Measurements from ENCODE around the gene COL2A1.
"Not testable (repeated sequence)": the region's sequence is repeated elsewhere in the genome, so short reads cannot be mapped to it uniquely, and the experiment has no call there.

Gene COL2A1

DNA sequence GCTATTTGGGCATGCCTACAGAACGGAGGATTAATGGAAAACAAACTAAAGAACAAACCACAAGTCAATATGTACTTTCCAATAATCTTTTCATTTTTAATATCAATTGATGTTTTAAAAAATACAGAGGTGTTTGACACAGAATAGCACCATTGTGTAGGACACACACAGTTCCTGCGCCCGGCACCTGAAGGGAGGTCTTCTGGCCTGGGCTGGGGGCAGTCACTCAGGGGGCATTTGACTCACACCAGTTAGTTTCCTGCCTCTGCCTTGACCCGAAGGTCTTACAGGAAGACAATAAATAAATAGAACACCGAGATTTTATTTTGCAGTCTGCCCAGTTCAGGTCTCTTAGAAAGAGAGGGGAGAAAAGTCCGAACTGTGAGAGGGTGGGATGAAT lies 31.4 kb downstream of the COL2A1 start:
- DNase-seq = no peak

DNA sequence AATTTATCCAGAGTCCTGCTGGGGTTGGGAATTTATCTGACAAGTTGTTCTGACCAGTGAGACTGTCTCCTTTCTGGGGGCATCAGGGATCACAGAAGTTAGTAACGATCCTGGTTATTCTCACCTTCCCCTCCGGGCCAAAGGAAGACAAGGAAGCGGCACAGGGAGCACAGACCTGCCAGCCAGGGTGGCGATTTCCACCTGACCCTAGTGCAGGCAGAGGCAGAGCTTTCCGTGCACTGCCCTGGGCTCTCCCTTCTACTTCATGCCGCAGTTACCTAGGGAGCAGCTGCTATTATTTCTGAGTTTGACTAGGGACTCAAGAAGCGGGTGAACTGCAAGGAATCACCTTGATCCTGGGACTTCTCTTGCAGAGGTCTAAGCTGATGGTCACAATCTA lies 33.4 kb downstream of the COL2A1 start:
- DNase-seq = no peak

DNA sequence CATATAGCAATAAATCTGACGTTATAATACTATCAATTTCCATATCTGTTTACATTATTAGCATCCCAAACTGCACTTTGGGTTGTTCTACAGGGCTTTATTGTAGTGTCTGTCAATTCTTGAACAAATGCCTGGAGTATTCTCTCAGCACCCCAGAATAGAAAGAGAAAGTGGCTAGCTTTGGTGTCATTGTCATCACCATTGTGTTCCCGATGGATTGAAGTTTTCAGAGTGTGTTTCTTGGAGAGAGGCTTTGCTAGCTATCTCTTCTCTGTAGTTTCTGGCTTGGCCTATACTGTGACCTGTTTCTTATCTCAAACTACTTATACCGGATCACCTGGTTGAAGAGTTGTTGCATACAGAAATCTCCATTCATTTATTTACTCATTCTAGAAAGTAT lies 34.4 kb downstream of the COL2A1 start:
- no peak for DNase-seq

DNA sequence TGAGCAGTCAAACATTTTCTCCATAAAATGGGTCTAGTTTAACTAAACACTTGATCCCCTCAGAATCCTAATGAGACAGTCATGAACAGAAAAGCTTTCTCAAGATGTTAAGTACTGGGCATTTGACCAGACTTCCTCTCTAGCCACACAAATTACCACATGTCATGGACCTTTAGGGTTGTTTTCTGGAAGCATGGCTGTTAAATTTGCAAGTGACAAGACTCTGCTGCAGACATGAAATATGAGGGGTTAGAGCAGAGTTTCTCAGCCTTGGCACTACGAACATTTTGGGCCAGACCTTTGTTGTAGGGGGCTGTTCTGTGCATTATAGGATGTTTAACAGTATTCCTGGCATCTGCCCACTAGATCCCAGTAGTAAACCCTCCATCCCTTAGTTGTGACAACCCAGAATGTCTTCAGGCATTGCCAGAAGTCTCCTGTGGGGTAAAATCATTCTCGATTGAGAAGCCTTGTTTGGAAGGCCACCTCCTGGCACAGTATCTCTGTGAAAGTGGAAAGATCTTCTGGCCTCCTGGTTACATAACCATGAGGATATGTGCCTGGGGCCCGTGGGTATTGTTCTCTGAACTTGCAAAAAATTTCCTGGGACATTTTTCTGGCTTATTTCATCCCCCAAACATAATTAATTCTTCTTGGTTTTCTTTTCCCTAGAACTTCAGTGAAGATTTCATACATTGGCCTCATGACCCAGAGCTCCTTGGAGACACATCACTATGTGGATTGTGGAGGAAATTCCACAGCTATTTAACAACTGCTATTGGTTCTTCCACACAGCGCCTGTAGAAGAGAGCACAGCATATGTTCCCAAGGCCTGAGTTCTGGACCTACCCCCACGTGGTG lies 36.6 kb downstream of the COL2A1 start:
- DNase-seq = no peak

DNA sequence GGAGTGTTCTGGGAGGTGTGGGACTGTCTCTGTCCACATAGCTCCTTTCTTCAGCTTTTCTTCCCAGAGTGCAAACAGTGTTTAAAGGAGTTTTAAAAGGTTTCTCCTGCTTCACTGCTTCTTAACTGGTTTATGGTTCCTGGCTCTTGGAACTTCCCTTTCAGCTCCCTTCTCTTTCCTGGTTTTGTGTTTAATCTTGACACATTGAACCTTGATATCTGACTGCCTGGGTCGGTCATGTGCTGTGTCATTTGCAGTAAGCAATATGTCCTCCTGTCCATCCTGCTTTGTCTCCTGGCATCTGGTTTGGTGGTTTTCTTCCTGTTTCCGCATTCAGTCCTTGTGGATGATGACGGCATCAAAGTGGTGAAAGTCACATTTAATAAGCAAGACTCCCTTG lies 38.7 kb downstream of the COL2A1 start:
- DNase-seq = no peak

DNA sequence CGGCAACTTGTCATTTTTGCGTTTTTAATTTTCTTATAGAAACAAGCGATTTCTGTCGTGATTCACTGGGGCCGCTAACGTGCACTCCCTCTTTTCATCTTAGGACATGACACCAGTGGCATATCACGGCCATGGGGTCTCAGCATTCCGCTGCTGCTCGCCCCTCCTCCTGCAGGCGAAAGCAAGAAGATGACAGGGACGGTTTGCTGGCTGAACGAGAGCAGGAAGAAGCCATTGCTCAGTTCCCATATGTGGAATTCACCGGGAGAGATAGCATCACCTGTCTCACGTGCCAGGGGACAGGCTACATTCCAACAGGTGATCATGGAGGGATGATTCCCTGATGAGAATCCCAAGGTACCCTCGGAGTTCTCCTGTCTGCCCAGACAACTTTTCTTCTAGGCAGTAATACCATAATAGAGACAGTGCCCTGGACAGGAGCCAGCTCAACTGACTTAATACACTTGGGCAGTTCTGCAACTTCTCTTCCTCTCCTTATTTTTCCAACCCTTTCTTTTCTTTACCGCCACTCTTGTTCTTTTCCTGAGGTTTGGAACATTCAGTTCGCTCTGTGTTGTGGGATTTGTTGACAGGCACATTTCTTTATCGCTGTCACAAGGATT lies 40.1 kb downstream of the COL2A1 start:
- DNase-seq = no peak

DNA sequence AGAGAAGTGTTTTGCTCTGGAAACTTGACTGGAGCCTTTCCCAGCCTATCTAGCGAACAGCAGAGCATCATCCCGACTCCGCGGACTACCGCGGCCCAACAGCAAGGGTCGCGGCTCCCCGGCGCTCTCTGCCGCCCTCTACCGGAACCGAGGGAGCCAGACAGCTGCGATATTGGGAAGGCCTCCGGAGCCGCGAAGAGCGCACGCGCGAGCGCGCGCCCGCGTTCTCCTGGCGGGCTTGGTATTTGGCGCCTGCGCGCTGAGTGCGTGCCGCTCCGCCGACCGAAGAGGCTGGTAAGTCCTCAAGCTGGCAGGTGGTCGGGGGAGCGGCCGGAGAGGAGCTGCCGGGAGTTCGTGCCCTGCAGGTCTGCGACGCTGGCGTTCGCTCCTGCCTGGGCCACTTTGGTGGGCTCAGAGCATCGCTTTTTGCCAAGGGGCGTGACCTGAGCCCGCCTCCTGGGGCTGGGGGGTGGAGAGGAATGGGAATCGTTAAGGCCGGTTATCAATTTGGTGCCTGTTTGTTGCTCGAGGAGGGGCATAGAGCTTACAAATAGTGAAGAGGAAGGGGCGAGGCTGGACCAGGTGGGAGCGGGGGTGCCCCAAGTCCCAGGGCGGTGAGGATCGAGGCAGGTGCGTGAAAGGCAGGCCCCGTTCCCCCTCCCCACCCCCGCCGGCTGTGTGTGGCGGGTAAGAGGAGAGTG lies 40.8 kb downstream of the COL2A1 start, which contains the start of gene TMEM106C:
TSS of gene TMEM106C (plus strand) at position 257 of the 701 bp plus-strand sequence. CDS start 641 bp downstream, outside the sequence.
- DNase-seq = peak; percentile 79 to 84

DNA sequence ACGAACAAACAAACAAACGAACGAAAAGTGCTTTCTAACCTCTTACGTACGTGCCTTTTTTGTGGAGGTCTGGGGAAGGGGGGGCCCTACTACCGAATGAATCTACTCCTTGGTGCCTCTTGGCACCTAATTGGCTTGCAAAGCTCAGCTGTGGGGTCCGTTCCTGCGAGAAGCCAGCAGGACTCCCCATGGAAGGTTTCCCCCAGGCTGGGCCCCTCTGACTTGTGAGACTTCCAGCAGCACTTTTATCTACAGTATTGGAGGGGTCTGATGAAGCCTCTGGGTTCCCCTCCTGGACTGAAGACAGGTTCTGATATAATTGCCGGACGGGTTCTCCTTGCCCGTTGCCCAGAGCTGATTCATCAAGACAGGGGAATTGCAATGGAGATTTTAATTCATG lies 42.1 kb downstream of the COL2A1 start:
- no peak for DNase-seq

DNA sequence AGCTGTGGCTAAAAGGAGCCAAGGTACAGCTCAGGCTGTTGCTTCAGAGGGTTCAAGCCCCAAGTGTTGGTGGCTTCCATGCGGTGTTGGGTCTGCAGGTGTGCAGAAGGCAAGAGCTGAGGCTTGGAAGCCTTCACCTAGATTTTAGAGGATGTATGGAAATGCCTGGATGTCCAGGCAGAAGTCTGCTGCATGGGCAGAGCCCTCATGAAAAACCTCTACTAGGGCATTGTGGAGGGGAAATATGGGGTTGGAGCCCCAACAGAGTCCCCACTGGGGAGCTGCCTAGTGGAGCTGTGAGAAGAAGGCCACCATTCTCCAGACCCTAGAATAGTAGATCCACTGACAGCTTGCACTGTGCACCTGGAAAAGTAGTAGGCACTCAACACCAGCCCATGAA lies 46.6 kb downstream of the COL2A1 start:
- DNase-seq = not testable (repeated sequence)

DNA sequence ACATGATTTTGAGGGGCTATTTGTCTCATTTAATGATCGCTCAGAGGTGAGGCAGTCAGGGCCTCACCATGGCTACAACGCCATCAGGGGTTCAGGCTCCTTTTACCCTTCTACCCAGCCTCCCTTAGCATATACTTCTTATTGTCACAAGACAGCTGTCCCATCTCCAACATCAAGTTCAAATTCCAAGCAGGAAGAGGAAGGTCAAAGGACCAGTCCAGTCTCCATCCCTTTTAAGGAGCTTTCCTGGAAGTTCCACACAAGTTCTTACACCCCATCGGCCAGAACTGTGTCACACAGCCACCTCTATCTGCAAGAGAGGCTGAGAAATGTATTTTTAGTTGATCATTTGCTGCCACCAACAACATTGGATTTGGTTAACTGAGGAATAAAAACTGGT lies 49.2 kb downstream of the COL2A1 start:
- no peak for DNase-seq

DNA sequence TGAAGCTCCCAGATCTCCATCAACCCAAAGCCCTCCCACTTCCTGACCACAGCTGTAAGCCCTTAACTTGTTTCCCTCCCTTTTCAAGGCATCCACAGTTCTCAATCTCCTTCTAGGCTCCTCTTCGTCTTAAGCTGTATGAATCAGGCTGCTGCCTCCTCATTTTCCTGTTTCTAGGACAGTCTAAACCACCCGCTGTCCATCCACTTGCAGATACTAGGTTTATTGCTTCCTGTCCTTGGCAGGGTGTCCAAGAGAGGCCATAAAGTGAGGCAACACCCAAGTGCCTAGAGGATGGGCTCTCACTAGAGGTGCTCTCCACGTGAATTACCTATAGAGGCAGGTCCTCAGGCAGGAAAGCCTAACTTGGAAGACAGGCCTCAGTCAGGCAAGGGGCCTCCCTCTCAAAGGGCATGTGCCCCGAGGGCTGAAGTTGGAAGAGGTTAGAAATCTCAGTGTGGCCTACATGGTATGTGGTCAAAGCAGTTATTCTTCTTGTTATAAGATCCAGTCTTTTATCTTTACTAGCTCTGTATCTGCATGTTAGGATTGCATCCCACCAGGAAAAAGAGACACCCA lies 49.7 kb downstream of the COL2A1 start:
- no peak for DNase-seq

DNA sequence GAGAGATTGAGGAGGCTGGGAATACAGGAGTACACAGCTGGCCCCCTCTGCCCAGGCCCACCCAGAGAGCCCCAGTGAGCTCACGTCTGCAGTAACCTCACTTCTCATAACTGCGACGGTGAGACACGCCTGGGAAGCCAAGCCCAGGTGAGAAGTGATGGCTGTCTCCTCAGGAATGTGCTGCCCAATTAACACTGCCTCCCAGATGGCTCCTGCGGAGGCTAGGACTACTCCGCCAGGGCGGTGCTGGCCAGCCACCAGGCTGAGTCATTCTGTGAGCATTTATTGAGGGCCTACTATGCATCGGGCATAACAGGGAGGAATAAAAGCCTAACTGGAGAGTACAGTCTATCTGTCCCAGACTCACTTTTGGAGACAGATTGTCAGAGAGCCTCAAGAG lies 50.2 kb downstream of the COL2A1 start:
- no peak for DNase-seq

DNA sequence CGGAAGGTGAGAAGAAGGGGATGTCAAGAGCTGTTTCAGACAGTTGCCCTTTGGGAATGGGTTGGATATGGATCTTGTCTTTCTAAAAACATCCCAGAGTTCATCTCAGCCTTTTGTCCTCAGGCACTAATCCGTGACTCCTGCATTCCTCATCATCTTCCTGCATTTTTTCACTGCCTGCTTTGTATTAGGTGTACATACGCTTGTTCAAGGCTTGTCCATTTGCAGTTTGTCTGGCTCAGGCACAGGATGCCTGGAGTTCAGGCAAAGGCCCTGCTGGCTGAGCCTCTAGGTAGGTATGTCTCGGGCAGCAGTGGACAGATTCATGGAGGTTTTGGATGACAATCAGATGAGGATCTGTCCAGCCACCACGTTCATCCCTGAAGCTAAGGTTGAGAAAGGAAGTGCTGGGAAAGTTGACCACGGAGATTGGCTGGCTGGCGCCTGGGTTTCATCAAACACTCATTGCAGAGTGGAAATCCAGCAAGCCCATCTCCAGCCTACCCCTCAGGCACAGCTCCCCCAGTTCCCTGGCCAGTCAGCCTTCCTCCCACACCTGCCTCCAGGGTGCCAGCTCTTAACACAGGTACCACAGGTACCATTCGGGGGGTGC lies 53.3 kb downstream of the COL2A1 start:
- no peak for DNase-seq

DNA sequence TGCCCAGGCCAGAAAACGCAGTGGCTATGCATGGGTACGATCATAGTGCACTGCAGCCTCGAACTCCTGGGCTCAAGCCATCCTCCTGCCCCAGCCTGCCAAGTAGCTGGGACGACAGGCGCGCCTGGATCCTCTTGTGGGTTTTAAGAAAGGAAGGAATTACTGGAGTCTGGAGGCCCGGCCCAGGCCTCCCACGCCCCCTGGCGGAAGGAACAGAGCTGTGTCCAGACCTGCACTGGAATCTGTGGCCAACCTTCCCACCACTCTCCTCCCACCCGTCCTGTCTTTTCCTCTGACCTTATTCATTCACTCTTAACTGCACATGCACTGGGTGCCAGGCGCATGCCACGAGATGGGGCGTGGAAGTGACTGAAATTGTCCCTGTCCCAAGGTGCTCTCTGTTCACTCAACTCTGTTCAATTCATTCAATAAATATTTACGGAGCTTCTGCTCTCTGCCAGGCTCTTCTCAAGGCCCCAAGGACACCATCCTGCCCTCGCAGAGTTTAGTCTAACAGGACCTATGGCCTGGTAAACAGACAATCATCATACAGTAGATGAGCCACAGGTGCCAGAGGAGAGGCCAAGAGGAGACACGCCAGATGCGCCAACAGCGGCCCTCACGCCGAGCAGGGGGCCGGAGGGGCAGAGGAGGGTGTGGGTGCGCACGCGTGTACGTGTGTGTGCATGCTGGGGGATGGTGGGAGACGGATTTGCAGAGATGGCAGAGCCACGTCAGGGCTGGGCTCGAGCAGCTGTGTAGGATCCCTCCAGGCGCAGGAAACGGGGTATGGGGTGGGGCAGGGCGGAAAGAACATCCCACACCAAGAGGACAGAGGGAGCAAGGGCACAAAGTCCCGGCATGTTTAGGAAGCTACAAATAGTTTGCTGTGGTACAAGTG lies 54.6 kb downstream of the COL2A1 start:
- DNase-seq = peak; percentile 31 to 32

DNA sequence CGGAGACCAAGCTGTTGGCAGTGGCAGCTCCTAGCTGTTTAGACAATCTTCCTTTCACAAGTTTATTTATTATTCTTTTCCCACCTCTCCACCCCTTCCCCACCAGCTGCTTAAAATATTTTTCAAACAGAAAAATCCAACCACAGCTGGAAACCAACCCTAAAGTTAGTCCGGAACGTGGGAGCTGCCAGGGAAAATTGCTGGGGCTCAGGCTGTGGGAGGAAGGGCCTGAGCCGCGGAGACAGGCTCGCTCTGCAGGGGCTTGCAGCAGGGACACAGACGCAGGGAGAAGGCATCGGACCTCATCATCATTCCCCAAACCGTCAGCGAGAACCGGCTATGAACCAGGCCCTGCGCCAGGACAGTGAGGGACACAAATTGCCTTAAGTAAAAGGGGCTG lies 56.9 kb downstream of the COL2A1 start:
- DNase-seq = no peak

DNA sequence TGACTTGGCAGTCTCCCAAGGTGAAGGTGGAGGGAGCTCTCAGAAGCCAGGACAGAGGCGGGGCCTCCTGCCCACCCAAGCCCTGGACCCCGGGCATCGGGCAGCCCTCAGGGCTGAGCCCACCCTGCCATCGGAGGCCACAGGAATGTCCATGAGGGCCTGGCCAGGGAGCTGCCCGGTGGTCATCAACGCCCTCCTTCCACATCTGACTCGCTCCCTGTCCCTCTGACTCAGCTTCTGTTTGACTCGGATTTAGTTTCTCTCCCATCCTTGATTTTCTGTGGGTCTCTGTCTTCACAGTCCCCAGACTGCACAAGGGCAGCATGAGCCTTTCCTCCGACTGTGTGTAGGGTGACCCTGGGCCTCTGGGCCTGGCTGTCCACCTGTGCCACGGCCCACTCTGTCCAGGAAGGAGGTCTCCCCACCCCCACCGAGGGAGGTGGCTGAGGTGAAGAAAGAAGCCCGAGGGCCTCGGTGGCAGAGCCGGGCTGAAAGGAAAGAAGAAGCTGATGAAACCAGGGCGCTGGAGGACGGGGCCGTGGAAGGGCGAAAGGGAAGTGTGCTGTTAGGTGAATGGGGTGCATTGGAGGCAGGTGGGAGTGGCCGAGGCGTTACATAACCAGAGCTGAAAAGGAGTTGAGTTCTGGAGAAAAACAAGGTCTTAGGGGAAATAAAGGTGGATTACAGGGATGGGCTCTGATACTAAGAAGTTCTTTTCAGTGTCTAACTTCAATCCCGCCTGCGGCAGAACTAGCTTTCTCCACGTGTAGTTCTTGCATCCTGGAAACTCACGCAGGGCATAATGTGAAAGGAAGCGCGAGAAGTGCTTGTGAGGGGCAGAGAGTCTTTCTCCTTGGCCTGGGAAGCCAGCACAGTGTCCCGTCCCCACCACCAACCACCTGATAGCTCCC lies 57.6 kb downstream of the COL2A1 start:
- no peak for DNase-seq

DNA sequence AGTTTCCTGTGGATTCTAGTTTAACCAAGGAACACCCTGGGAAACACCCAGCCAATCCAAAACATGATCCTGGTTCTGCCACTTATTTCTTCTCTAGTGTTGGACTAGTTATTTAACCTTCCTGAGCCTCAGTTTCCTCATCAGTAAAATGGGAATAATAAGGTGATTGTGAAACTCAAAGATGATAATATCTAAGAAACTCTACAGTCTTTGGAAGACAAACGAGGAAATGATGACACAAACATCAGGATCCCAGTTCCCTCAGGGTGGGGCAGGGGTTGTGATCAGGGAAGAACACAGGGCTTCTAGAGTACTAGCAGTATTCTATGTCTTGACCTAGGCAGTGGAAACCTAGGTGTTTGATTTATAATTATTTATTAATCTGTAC lies 58.9 kb downstream of the COL2A1 start:
- no peak for DNase-seq

DNA sequence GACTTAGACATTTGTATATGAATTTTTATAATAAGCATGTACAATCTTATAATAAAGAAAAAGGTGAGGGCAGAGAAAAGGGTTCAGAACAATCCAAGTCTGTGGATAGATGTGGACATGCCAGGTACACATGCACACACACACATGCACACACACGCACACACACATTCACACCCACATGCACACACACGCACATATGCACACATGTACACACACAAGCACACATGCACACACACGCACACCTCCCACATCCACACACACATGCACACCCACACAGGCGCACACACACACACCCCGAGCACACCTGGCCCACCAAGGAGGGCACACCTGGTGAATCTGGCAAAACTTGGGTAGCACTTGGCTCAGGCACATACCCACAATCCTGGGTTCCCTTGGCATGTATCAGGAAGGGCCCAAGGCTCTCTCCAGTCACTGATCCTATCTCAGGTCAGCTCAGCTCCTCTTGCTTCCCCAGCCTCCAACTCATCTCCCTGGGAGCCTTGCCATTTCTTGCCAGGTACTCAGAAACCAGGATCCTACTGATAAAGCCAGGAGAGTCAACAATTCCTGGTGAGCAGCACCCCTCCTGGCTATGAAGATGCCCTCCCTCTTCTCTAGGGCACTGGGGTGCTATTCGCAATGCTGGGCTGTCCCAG lies 59.5 kb downstream of the COL2A1 start:
- no peak for DNase-seq

DNA sequence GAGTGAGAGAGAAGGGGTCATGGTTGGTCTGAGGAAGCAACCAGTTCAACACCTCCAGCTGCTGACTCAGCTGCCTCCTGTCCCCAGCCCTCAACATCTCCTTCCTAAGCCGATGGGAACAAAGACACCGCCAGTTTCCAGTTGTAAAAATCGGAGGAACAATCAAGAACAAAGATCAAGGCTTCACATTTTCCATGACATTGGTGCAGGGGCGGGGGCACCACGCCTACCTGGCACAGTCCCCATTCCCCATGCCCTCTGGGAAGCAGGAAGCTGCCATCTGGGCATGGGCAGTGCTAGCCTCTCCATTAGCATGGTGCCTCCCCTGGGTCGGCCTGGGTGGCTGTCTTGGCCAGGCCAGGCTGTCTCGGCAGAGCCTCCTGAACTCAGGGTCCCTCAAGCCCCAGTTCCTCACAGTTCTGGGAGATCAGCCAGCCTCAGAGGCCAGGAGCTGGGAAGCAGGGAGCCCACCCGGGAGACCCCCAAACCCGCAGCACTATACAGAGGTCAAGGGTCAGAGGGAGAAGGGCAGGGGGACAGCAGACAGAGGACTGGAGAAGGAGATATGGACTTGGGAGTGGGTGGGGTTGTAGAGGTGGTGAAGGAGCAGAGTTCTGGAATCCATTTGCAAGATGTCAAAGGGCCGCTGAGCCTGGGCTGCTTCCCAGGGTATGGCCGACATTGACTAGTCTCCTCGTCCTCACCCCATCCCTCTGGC lies 60.5 kb downstream of the COL2A1 start:
- DNase-seq = no peak
